BJ (cell line): ENCODE data around the gene RASSF8. TPM values are rescaled to one million over a fixed set of nuclear protein-coding genes. Genes with fewer than 3 reads are reported as not detected.

Experiments
- CTCF ChIA-PET: fragments of 350-600 bp; formaldehyde crosslinking; extraction: SDS; loops from one replicate; lab custom pipeline; 2021; ENCODE audit warnings: antibody characterized with exemption, inconsistent platforms; lab: Yijun Ruan, JAX
- POLR2A ChIA-PET: fragments of 300-600 bp; sonication (Branson Sonifier 250); formaldehyde crosslinking; extraction: SDS; loops from one replicate; lab custom pipeline; 2021; ENCODE audit warnings: antibody characterized with exemption; lab: Charles Lee
- DNase-seq: peaks from one replicate; pipeline ENCODE4 v3.0.0-alpha.2; 2011; ENCODE audit warnings: low read depth
- H3K27me3 ChIP-seq: 2 replicates; pipeline ENCODE4 v1.6.0; 2011; ENCODE audit warnings: low read length; ENCODE audit not compliant: control insufficient read depth, insufficient read depth
- H3K36me3 ChIP-seq: 2 replicates; pipeline ENCODE4 v1.5.1; 2011; ENCODE audit warnings: low read length; ENCODE audit not compliant: control insufficient read depth, insufficient read depth
- H3K4me3 ChIP-seq: 2 replicates; pipeline ENCODE4 v1.5.1; 2011; ENCODE audit warnings: low read depth, mild to moderate bottlenecking, control low read depth, low read length
- CTCF ChIP-seq: IDR thresholded peaks from 2 replicates; pipeline ENCODE4 v1.5.1; 2011; ENCODE audit warnings: low read depth, mild to moderate bottlenecking, control low read depth, inconsistent platforms, low read length, moderate library complexity; ENCODE audit not compliant: insufficient read depth
- polyA plus RNA-seq: library from polyadenylated mRNA; depleted of rRNA; stranded (reverse); fragments of >200 nt; gene quantifications from 2 replicates; pipeline ENCODE4 v1.2.3, GENCODE V29; 2011

The RASSF8 gene
- polyA plus RNA-seq, 1 experiment = 35.8 TPM

- no peak overlapping the region for H3K4me3 ChIP-seq
- TF ChIP-seq CTCF = no peak
- no peaks in the 10 kb centered on the region; the same call in 1 of the 2 replicates for H3K36me3 ChIP-seq
- ChIA-PET CTCF (interaction anchor here (1.4 kb wide), 1 partner anchor 15 kb away, joined by 3 read pairs; no protein-coding TSS in a partner anchor), POLR2A (no interaction called here)
- DNase-seq = no peak
- no peaks in the 10 kb centered on the region for H3K27me3 ChIP-seq
Measured at GRCh38 chr12:25994901-25995625, 36.6 kb downstream of the RASSF8 start.

- H3K27me3 ChIP-seq = no peaks in the 10 kb centered on the region
- no peak for TF ChIP-seq CTCF
- ChIA-PET CTCF (no interaction called here), POLR2A (no interaction called here)
- DNase-seq = no peak
- no peaks in the 10 kb centered on the region; the same call in 1 of the 2 replicates for H3K36me3 ChIP-seq
- no peak overlapping the region for H3K4me3 ChIP-seq
Measured at GRCh38 chr12:25995906-25996305, 37.4 kb downstream of the RASSF8 start.

DNA sequence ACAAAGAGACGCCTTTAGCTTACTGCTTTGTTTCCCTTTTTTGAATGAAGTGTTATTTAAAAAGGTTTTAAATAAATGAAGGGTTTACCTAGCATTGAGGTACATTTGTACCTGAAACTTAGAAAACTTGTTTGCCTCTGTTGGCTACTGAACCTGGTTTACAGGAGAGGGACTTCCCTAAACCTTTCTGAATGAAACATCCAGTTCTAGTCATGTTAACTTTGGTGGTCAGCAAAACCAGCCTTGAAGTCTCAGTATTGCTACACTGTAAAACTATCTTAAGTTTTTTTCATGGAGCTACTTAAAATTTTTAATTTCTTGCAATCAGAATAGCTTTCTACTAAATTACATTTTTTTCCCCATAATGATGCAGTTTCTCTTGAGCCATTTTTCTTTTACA is 38.2 kb downstream of the RASSF8 start:
- Histone ChIP-seq H3K27me3 (no peaks in the 10 kb centered on the region), H3K4me3 (no peak overlapping the region), H3K36me3 (no peaks in the 10 kb centered on the region)
- TF ChIP-seq CTCF = no peak
- POLR2A ChIA-PET = no interaction called here
- no peak for DNase-seq
- CTCF ChIA-PET = no interaction called here

DNA sequence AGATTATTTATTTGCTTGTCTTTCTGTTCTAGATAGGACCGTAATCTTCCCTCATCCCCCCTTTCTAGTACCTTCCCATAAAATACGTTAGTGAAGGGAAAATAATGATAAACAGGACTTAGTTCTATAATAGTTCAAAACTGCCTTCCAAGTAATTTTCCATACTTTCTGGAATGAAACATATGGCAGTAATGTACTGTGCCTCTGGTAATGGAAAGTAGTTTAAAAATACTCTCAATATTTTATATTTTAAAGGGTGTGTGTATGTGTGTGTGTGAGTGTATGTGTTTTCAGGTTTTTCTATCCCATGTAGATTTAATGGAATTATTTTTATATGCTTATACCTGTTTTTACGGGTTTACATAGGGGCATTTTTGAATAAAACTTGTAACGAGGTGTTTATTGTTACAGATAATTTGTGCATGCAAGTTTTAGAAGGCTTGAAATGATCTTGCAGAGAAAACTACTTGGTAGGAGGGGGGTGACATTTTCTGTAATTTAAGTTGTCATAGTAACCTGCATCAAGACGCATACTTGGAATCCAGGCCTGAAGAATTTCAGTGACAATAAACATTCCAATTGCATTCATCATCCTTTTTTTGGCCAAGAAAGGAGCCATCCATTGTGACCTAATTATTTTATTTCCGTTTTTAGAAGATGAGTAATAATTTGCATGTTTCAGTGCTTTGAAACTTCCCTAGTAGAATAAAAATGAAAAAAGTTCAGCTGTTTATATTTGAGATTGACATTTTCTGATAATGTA is 38.9 kb downstream of the RASSF8 start:
- no peaks in the 10 kb centered on the region for H3K36me3 ChIP-seq
- CTCF ChIA-PET = no interaction called here
- H3K27me3 ChIP-seq = no peaks in the 10 kb centered on the region
- no peak overlapping the region for H3K4me3 ChIP-seq
- DNase-seq = peak; percentile 96
- TF ChIP-seq CTCF = no peak
- POLR2A ChIA-PET = no interaction called here

DNA sequence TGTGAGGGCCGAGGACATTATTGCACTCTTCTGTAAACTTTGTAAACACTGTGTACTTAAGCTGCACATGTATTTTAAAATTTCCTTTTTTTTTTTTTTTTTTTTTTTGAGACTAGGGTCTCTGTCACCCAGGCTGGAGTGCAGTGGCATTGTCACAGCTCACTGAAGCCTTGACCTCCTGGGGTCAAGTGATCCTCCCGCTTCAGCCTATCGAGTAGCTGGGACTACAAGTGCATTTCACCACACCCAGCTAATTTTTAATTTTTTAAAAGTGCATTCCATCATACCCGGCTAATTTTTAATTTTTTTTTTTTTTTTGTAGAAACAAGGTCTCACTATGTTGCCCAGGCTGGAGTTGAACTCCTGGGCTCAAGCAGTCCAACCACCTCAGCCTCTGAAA is 42.4 kb downstream of the RASSF8 start:
- Histone ChIP-seq H3K4me3 (no peak overlapping the region), H3K36me3 (no peaks in the 10 kb centered on the region), H3K27me3 (no peaks in the 10 kb centered on the region)
- no peak for TF ChIP-seq CTCF
- CTCF ChIA-PET = interaction anchor here (0.6 to 1.3 kb wide), 4 partner anchors 16 to 760 kb away, joined by 3 to 4 read pairs (median 3); no protein-coding TSS in a partner anchor
- DNase-seq = no peak
- POLR2A ChIA-PET = interaction anchor here (0.6 kb wide), 1 partner anchor 22 kb away, joined by 3 read pairs; no protein-coding TSS in a partner anchor
